GM12878 (cell line): ENCODE measurements around the gene MCTP2.

ENCODE experiments used
- BMI1 ChIP-seq: fragments of 450-650 bp; IDR thresholded peaks from 2 replicates; pipeline ENCODE4 v1.6.1; 2016; ENCODE audit warnings: mild to moderate bottlenecking, moderate library complexity, borderline replicate concordance
- CEBPB ChIP-seq, 2 experiments: fragments of 150-350 bp in 1 of 2; IDR thresholded peaks; 2 replicates each; pipeline ENCODE4 v1.6.1; 2012 to 2014; ENCODE audit warnings: low read depth in 2 of 2, low read length in 2 of 2, borderline replicate concordance in 1 of 2, inconsistent platforms in 1 of 2
- CTCF ChIP-seq, 3 experiments: IDR thresholded peaks in 2 of 3; conservative IDR thresholded peaks in 1 of 3; 2 replicates each; pipeline ENCODE4 v1.5.1; 2011; ENCODE audit warnings: low read depth in 3 of 3, low read length in 3 of 3, mild to moderate bottlenecking in 3 of 3, control low read depth in 2 of 3, moderate library complexity in 2 of 3, inconsistent platforms in 1 of 3, mixed read lengths in 1 of 3; ENCODE audit not compliant: control insufficient read depth in 2 of 3, insufficient read depth in 1 of 3; ENCODE audit errors: extremely low read depth in 1 of 3
- IKZF1 ChIP-seq: fragments of 450-650 bp; conservative IDR thresholded peaks from 2 replicates; pipeline ENCODE4 v1.6.1; 2017; ENCODE audit warnings: antibody characterized with exemption, mild to moderate bottlenecking
- JUND ChIP-seq: IDR thresholded peaks from 2 replicates; pipeline ENCODE4 v1.6.1; 2012; ENCODE audit warnings: low read depth, mild to moderate bottlenecking, low read length, improper control_type of control experiment, moderate library complexity
- KDM1A ChIP-seq: fragments of 200-600 bp; sonication (generic); IDR thresholded peaks from 2 replicates; pipeline ENCODE4 v1.6.1; 2016; ENCODE audit warnings: borderline replicate concordance
- SMAD1 ChIP-seq: fragments of 450-650 bp; IDR thresholded peaks from 2 replicates; pipeline ENCODE4 v1.6.1; 2018; ENCODE audit warnings: mild to moderate bottlenecking, low read depth; ENCODE audit not compliant: partially characterized antibody
- USF2 ChIP-seq: IDR thresholded peaks from 2 replicates; pipeline ENCODE4 v1.6.1; 2011; ENCODE audit warnings: low read depth, low read length, improper control_type of control experiment, borderline replicate concordance
- ZZZ3 ChIP-seq: IDR thresholded peaks from 2 replicates; pipeline ENCODE4 v1.6.1; 2011; ENCODE audit warnings: low read depth; ENCODE audit not compliant: control insufficient read depth, insufficient read length

DNA sequence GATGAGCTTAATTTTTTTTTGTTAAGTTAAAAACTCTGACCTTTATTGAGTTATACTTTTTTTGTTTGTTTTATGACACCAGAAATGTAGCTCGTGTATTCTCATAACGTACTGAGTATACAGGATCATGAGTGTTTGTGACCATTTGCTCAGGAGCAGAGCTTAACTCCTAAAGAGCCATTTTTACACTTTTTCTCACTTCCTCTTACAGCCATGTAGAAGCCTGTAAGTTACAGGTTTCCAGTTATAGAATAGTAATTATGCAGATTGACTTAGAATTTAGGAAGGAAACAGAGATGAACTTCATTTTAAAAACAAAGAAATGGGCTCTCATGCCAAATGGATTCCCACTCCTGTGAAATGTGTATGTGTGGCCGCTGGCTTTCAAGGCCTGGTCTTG is 151.7 kb downstream of the MCTP2 start:
- TF ChIP-seq USF2 (no peak), CTCF (IDR thresholded peaks at IDR 0.05 in 2 of 3, conservative IDR thresholded peaks at IDR 0.05 in 1 of 3; ENCODE audit: control insufficient read depth in 2 of 3, extremely low read depth in 1 of 3, insufficient read depth in 1 of 3, low read depth in 3 of 3, low read length in 3 of 3) (no peak), IKZF1 (no peak), ZZZ3 (no peak), JUND (no peak), SMAD1 (no peak), CEBPB (IDR thresholded peaks at IDR 0.05; ENCODE audit: borderline replicate concordance in 1 of 2, low read depth in 2 of 2, low read length in 2 of 2) (no peak), KDM1A (no peak), BMI1 (no peak)
